HL-60 (cell line): ENCODE data around the gene KRT14.
"Not testable (repeated sequence)": the region's sequence is repeated elsewhere in the genome, so short reads cannot be mapped to it uniquely, and the experiment has no call there.

Experiments used
- DNase-seq, 2 experiments: peaks; one replicate each; pipeline ENCODE4 v3.0.0-alpha.2; 2010 to 2020; ENCODE audit warnings: low read depth in 1 of 2, low spot score in 1 of 2
- H3K27ac ChIP-seq: fragments of 250-450 bp; sonication (Bioruptor Pico); replicated peaks from 2 replicates; pipeline ENCODE4 v1.5.1; 2020; ENCODE audit warnings: mild to moderate bottlenecking, moderate library complexity
- H3K27me3 ChIP-seq: fragments of 250-450 bp; sonication (Bioruptor Pico); 2 replicates; pipeline ENCODE4 v1.5.1; 2021; ENCODE audit warnings: mild to moderate bottlenecking, moderate library complexity; ENCODE audit not compliant: insufficient read depth, poor library complexity, severe bottlenecking
- H3K4me3 ChIP-seq: replicated peaks from 2 replicates; pipeline ENCODE4 v1.5.1; 2011; ENCODE audit warnings: mild to moderate bottlenecking, control low read depth, low read length; ENCODE audit not compliant: insufficient read depth
- GABPA ChIP-seq: IDR thresholded peaks from 2 replicates; pipeline ENCODE4 v1.6.1; 2012; ENCODE audit warnings: low read depth
- POLR2AphosphoS5 ChIP-seq: IDR thresholded peaks from 2 replicates; pipeline ENCODE4 v1.6.1; 2012; ENCODE audit warnings: low read depth
- REST ChIP-seq: IDR thresholded peaks from 2 replicates; pipeline ENCODE4 v1.6.1; 2012; ENCODE audit warnings: low read depth; ENCODE audit not compliant: insufficient replicate concordance
- SPI1 ChIP-seq: IDR thresholded peaks from 2 replicates; pipeline ENCODE4 v1.6.1; 2012; ENCODE audit warnings: low read depth, mild to moderate bottlenecking, borderline replicate concordance
- TF ChIP-seq, protein P1 (sequence below): IDR thresholded peaks from one replicate; pipeline ENCODE4 v1.5.1; 2011; ENCODE audit warnings: low read length, control low read depth, inconsistent platforms; ENCODE audit not compliant: insufficient read depth

Gene KRT14

GRCh38 chr17:41583137-41584127 lies 3.3 kb downstream of the KRT14 start:
- no peaks in the 10 kb centered on the region for H3K27me3 ChIP-seq
- H3K4me3 ChIP-seq: no peak overlapping the region
- no peak overlapping the region for H3K27ac ChIP-seq
- no peak for DNase-seq
- no peak for TF ChIP-seq GABPA
- no peak for TF ChIP-seq SPI1
- TF ChIP-seq REST: no peak
- TF ChIP-seq POLR2AphosphoS5: no peak
- TF ChIP-seq, protein P1, sequence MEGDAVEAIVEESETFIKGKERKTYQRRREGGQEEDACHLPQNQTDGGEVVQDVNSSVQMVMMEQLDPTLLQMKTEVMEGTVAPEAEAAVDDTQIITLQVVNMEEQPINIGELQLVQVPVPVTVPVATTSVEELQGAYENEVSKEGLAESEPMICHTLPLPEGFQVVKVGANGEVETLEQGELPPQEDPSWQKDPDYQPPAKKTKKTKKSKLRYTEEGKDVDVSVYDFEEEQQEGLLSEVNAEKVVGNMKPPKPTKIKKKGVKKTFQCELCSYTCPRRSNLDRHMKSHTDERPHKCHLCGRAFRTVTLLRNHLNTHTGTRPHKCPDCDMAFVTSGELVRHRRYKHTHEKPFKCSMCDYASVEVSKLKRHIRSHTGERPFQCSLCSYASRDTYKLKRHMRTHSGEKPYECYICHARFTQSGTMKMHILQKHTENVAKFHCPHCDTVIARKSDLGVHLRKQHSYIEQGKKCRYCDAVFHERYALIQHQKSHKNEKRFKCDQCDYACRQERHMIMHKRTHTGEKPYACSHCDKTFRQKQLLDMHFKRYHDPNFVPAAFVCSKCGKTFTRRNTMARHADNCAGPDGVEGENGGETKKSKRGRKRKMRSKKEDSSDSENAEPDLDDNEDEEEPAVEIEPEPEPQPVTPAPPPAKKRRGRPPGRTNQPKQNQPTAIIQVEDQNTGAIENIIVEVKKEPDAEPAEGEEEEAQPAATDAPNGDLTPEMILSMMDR: no peak

GRCh38 chr17:41582061-41582968 lies 4.4 kb downstream of the KRT14 start:
- H3K27me3 ChIP-seq, H3K27ac ChIP-seq, DNase-seq, H3K4me3 ChIP-seq: not testable (repeated sequence)

GRCh38 chr17:41581366-41582060 lies 5.2 kb downstream of the KRT14 start:
- no peak for DNase-seq
- TF ChIP-seq GABPA: no peak
- TF ChIP-seq, protein P1: no peak
- no peak for TF ChIP-seq POLR2AphosphoS5
- no peak for TF ChIP-seq REST
- TF ChIP-seq SPI1: no peak
- Histone ChIP-seq H3K4me3 (no peak overlapping the region), H3K27ac (no peak overlapping the region), H3K27me3 (no peaks in the 10 kb centered on the region)
